Measurements from ENCODE around the gene VANGL1. TPM values are rescaled to one million over a fixed set of nuclear protein-coding genes. Genes with fewer than 3 reads are reported as not detected.

The VANGL1 gene
- total RNA-seq, 2 donors from 2014 or later = 4.0 to 6.1 TPM

- TF ChIP-seq CTCF (IDR thresholded peaks at IDR 0.05) = no peak
- DNase-seq (ENCODE audit: low spot score) = no peak
- Histone ChIP-seq H3K27ac (no peak overlapping the region), H3K4me1 (peaks cover 0 to 36% of the 10 kb centered on the region in 2 donors), H3K9me3 (no peaks in the 10 kb centered on the region), H3K36me3 (peaks cover 6% of the 10 kb centered on the region), H3K27me3 (no peaks in the 10 kb centered on the region), H3K4me3 (no peak overlapping the region)
These were observed 5.7 kb downstream of the VANGL1 start for GRCh38 chr1:115647507-115647906.

GRCh38 chr1:115647919-115648650 lies 6.3 kb downstream of the VANGL1 start:
- Histone ChIP-seq H3K36me3 (peaks cover 8% of the 10 kb centered on the region), H3K27ac (no peak overlapping the region), H3K4me1 (peaks cover 0 to 31% of the 10 kb centered on the region in 2 donors), H3K4me3 (no peak overlapping the region), H3K27me3 (no peaks in the 10 kb centered on the region), H3K9me3 (no peaks in the 10 kb centered on the region)
- TF ChIP-seq CTCF (IDR thresholded peaks at IDR 0.05) = no peak
- no peak for DNase-seq (ENCODE audit: low spot score)

GRCh38 chr1:115648717-115649691 lies 7.2 kb downstream of the VANGL1 start:
- H3K4me1 ChIP-seq = peaks cover 0 to 28% of the 10 kb centered on the region in 2 donors
- no peaks in the 10 kb centered on the region for H3K27me3 ChIP-seq
- H3K27ac ChIP-seq = no peak overlapping the region
- no peaks in the 10 kb centered on the region for H3K9me3 ChIP-seq
- no peak for DNase-seq (ENCODE audit: low spot score)
- peaks cover 8% of the 10 kb centered on the region for H3K36me3 ChIP-seq
- TF ChIP-seq CTCF (IDR thresholded peaks at IDR 0.05) = no peak
- H3K4me3 ChIP-seq = no peak overlapping the region

- TF ChIP-seq CTCF (IDR thresholded peaks at IDR 0.05) = no peak
- DNase-seq (ENCODE audit: low spot score) = no peak
- Histone ChIP-seq H3K27me3 (no peaks in the 10 kb centered on the region), H3K9me3 (no peaks in the 10 kb centered on the region), H3K4me3 (no peak overlapping the region), H3K4me1 (peaks cover 0 to 36% of the 10 kb centered on the region in 2 donors), H3K27ac (no peak overlapping the region), H3K36me3 (peaks cover 8% of the 10 kb centered on the region)
These were observed 8.2 kb downstream of the VANGL1 start for GRCh38 chr1:115649964-115650363.

- peaks cover 8% of the 10 kb centered on the region for H3K36me3 ChIP-seq
- peaks cover 0 to 46% of the 10 kb centered on the region in 2 donors for H3K4me1 ChIP-seq
- no peak overlapping the region for H3K4me3 ChIP-seq
- H3K9me3 ChIP-seq = no peaks in the 10 kb centered on the region
- no peak for DNase-seq (ENCODE audit: low spot score)
- no peak for TF ChIP-seq CTCF (IDR thresholded peaks at IDR 0.05)
- H3K27me3 ChIP-seq = no peaks in the 10 kb centered on the region
- no peak overlapping the region for H3K27ac ChIP-seq
These were observed 9.2 kb downstream of the VANGL1 start for GRCh38 chr1:115650961-115651360.
